SH-SY5Y (cell line): ENCODE results near the gene IL10RA.

Experiments
- GATA2 ChIP-seq: IDR thresholded peaks from 2 replicates; pipeline ENCODE4 v1.6.1; 2011; ENCODE audit warnings: mild to moderate bottlenecking, low read depth, low read length
- GATA3 ChIP-seq: IDR thresholded peaks from 2 replicates; pipeline ENCODE4 v1.6.1; 2011; ENCODE audit warnings: low read depth, mild to moderate bottlenecking, low read length, moderate library complexity

GRCh38 chr11:118017631-118018315 lies 31.6 kb downstream of the IL10RA start:
- TF ChIP-seq GATA2 (no peak), GATA3 (no peak)
